GM06990 (cell line): ENCODE measurements around the gene CD247.

ENCODE experiments used
- DNase-seq: peaks from one replicate; pipeline ENCODE4 v3.0.0-alpha.2; 2011; ENCODE audit not compliant: insufficient read length; ENCODE audit errors: extremely low read depth
- H3K27me3 ChIP-seq: replicated peaks from 2 replicates; pipeline ENCODE4 v1.6.0; 2011; ENCODE audit warnings: low read length; ENCODE audit not compliant: control insufficient read depth, insufficient read depth
- H3K36me3 ChIP-seq: 2 replicates; pipeline ENCODE4 v1.5.1; 2011; ENCODE audit warnings: low read length; ENCODE audit not compliant: control insufficient read depth, insufficient read depth
- H3K4me3 ChIP-seq: replicated peaks from 2 replicates; pipeline ENCODE4 v1.5.1; 2011; ENCODE audit warnings: low read depth, mild to moderate bottlenecking, control low read depth, low read length
- CTCF ChIP-seq: IDR thresholded peaks from 2 replicates; pipeline ENCODE4 v1.5.1; 2011; ENCODE audit warnings: low read length, control low read depth, mild to moderate bottlenecking, inconsistent platforms; ENCODE audit not compliant: insufficient read depth, poor library complexity, severe bottlenecking

CD247 gene

GRCh38 chr1:167488786-167489185 lies 29.5 kb downstream of the CD247 start:
- H3K27me3 ChIP-seq = no peaks in the 10 kb centered on the region
- TF ChIP-seq CTCF = no peak
- no peak for DNase-seq
- no peaks in the 10 kb centered on the region for H3K36me3 ChIP-seq
- H3K4me3 ChIP-seq = no peak overlapping the region

DNA sequence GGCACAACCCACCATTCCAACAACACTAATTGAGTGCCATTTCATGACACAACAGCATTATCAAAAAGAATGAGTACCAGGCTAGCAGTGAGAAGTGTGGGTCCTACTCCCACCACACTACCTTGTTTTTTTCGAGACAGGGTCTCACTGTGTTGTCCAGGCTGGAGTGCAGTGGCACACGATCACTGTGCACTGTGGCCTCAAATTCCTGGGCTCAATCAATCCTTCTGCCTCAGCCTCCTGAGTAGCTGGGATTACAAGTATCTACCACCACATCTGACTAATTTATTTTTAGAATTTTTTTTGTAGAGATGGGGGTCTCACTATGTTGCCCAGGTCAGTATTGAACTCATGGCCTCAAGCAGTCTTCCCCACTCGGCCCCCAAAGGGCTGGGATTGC lies 30.7 kb downstream of the CD247 start:
- DNase-seq = no peak
- Histone ChIP-seq H3K4me3 (no peak overlapping the region), H3K36me3 (no peaks in the 10 kb centered on the region), H3K27me3 (no peaks in the 10 kb centered on the region)
- no peak for TF ChIP-seq CTCF

DNA sequence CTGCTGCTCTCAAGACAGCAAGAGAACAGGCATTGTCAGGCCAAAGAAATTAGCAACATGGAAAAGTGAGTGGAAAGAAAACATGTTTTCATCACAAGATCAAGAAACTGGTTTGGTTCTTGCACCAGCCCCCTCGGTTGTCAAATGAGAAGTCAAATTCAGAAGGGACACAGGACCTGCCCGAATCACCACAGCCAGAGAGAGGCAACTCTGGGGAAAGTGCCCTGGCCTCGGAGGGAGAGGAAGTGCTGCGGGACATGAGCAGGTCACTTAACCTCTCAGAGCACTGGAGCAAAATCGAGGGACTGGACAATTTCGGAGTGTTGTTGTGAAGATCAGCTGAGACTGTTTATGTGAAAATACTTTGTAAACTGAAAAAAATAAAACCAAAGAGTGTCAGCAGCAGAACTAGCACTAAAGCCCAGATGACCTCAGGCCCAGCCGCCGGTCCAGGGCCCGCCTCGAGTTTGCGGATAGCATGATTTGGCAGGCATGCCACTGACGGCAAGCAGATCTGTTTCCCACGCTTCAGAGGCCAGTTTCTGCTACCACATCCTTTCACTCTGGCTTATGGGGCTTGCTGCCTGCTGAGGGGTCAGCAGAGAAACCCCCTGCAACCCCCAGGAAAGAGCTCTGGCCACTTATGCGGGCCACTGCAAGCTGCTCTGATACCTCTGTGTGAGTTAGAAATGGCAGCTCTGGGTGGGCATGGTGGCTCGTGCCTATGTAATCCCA lies 32.1 kb downstream of the CD247 start:
- H3K4me3 ChIP-seq = no peak overlapping the region
- no peak for TF ChIP-seq CTCF
- no peaks in the 10 kb centered on the region for H3K36me3 ChIP-seq
- H3K27me3 ChIP-seq = no peaks in the 10 kb centered on the region
- DNase-seq = no peak

DNA sequence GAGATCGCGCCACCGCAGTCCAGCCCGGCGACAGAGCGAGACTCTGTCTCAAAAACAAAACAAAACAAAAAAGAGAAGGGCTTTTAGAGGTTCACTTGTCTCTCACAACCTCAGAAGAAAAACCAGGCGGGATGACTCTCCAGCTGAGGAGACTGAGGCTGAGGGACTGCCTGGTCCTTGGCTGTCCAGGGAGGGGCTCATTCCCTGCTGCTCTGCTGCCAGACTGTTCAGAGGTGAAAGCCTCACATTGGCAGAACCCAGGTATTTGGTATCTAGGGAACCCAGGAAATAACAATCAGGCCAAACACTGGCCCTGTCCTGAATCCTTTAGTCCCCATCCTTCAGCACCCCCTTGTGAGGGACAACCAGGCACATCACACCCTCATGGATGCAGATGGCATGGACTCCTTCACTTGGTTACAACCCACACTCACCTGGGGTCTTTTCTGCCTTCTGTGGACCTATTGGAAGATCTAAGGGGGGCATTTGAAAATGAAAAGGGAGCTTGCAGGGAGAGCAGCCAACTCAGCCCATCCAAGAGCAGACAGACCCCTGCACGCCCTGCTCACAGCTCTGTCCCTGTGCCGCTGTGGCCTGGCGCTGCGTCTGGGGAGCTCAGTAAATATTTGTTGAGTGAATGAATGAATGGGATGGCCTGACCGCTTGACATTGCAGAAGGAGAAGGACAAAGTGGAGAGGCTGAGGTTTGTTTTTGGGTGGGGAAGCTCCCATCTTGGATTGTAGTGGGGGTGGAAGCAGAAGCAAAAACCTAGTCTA lies 33.4 kb downstream of the CD247 start:
- no peak for TF ChIP-seq CTCF
- H3K4me3 ChIP-seq = no peak overlapping the region
- H3K36me3 ChIP-seq = no peaks in the 10 kb centered on the region
- H3K27me3 ChIP-seq = no peaks in the 10 kb centered on the region
- DNase-seq = no peak

DNA sequence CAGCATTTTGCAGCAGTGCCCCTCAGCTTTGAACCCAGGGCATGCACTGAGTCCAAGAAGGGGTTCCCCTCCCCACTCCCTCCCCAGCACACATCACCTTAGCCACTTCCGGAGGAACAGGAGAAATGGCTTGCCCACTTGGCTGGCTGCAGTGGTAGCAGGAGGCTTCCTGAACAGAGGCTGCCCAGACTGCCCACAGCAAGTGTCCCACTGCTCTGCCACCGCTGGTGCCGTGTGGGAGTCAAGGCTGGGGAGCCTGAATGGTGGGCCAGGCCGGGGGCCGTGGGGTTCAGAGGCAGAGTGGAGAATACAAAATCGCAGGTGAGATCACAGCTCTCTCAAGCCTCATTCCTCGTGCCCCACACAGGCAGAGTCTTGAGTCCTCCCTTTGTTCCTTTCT lies 34.5 kb downstream of the CD247 start:
- H3K27me3 ChIP-seq = no peaks in the 10 kb centered on the region
- TF ChIP-seq CTCF = no peak
- DNase-seq = no peak
- no peak overlapping the region for H3K4me3 ChIP-seq
- H3K36me3 ChIP-seq = no peaks in the 10 kb centered on the region
